Activated naive CD4-positive, alpha-beta T cell treated with anti-CD3 and anti-CD28 coated beads for 36 hours (primary cell): Measurements from ENCODE around the gene DOC2B. TPM values are rescaled to one million over a fixed set of nuclear protein-coding genes. Genes with fewer than 3 reads are reported as not detected.

Experiments
- CTCF ChIA-PET: fragments of 350-600 bp; sonication (Branson Sonifier 250); formaldehyde crosslinking; loops from one replicate; lab custom pipeline; 2021; ENCODE audit warnings: antibody characterized with exemption; lab: Charles Lee
- DNase-seq: peaks from one replicate; pipeline ENCODE4 v3.0.0-alpha.2; 2020
- H3K27ac Mint-ChIP-seq: one replicate; pipeline ENCODE4 v1.8.0; 2021; ENCODE audit warnings: mild to moderate bottlenecking, mixed read lengths
- H3K27me3 Mint-ChIP-seq: one replicate; pipeline ENCODE4 v1.8.0; 2021; ENCODE audit warnings: low read depth, mixed read lengths
- H3K36me3 Mint-ChIP-seq: one replicate; pipeline ENCODE4 v1.8.0; 2021; ENCODE audit warnings: low read depth, mixed read lengths
- H3K4me1 Mint-ChIP-seq: one replicate; pipeline ENCODE4 v1.8.0; 2021; ENCODE audit warnings: low read depth, mixed read lengths
- H3K4me3 Mint-ChIP-seq: one replicate; pipeline ENCODE4 v1.8.0; 2021; ENCODE audit warnings: mild to moderate bottlenecking, moderate library complexity, mixed read lengths
- H3K9me3 Mint-ChIP-seq: one replicate; pipeline ENCODE4 v1.8.0; 2021; ENCODE audit warnings: mixed read lengths
- intact Hi-C: fragments of 100-400 bp; cut with micrococcal nuclease; formaldehyde crosslinking; loops from one replicate; pipeline ENCODE4 v1.15.1; 2023
- total RNA-seq, 2 experiments: library from RNA; stranded (reverse); gene quantifications; one replicate each; pipeline ENCODE4 v1.2.3, GENCODE V29; 2021

DOC2B gene
- total RNA-seq, 2 experiments from 2014 or later = 0.14 TPM; not detected in 1

GRCh38 chr17:161481-161880 lies 20.0 kb downstream of the DOC2B start:
- CTCF ChIA-PET = no interaction called here
- Mint-ChIP-seq H3K4me3 (no peak overlapping the region), H3K4me1 (no peaks in the 10 kb centered on the region), H3K27me3 (no peaks in the 10 kb centered on the region), H3K9me3 (no peaks in the 10 kb centered on the region), H3K36me3 (no peaks in the 10 kb centered on the region), H3K27ac (no peak overlapping the region)
- no peak for DNase-seq
- intact Hi-C loops = no loop called here

GRCh38 chr17:160336-160735 lies 21.1 kb downstream of the DOC2B start:
- Mint-ChIP-seq H3K9me3 (no peaks in the 10 kb centered on the region), H3K36me3 (no peaks in the 10 kb centered on the region), H3K4me1 (no peaks in the 10 kb centered on the region), H3K4me3 (no peak overlapping the region), H3K27me3 (no peaks in the 10 kb centered on the region), H3K27ac (no peak overlapping the region)
- DNase-seq = no peak
- intact Hi-C loops = no loop called here
- CTCF ChIA-PET = no interaction called here

- no peaks in the 10 kb centered on the region for H3K27me3 Mint-ChIP-seq
- CTCF ChIA-PET = no interaction called here
- H3K27ac Mint-ChIP-seq = no peak overlapping the region
- no peak overlapping the region for H3K4me3 Mint-ChIP-seq
- no peak for DNase-seq
- no peaks in the 10 kb centered on the region for H3K9me3 Mint-ChIP-seq
- H3K4me1 Mint-ChIP-seq = no peaks in the 10 kb centered on the region
- H3K36me3 Mint-ChIP-seq = no peaks in the 10 kb centered on the region
- intact Hi-C loops = no loop called here
Observed at GRCh38 chr17:159609-160008, 21.8 kb downstream of the DOC2B start.

- H3K4me1 Mint-ChIP-seq = no peaks in the 10 kb centered on the region
- CTCF ChIA-PET = interaction anchor here (0.6 kb wide), 1 partner anchor 549 kb away, joined by 3 read pairs; no protein-coding TSS in a partner anchor
- intact Hi-C loops = no loop called here
- no peak for DNase-seq
- H3K4me3 Mint-ChIP-seq = no peak overlapping the region
- no peaks in the 10 kb centered on the region for H3K27me3 Mint-ChIP-seq
- no peaks in the 10 kb centered on the region for H3K36me3 Mint-ChIP-seq
- H3K9me3 Mint-ChIP-seq = no peaks in the 10 kb centered on the region
- H3K27ac Mint-ChIP-seq = no peak overlapping the region
Observed at GRCh38 chr17:158379-158778, 23.1 kb downstream of the DOC2B start.

GRCh38 chr17:157901-158300 lies 23.5 kb downstream of the DOC2B start:
- Mint-ChIP-seq H3K27ac (no peak overlapping the region), H3K4me1 (no peaks in the 10 kb centered on the region), H3K27me3 (no peaks in the 10 kb centered on the region), H3K36me3 (no peaks in the 10 kb centered on the region), H3K9me3 (no peaks in the 10 kb centered on the region), H3K4me3 (no peak overlapping the region)
- CTCF ChIA-PET = interaction anchor here (0.6 kb wide), 1 partner anchor 550 kb away, joined by 3 read pairs; no protein-coding TSS in a partner anchor
- intact Hi-C loops = no loop called here
- no peak for DNase-seq

- no peak overlapping the region for H3K27ac Mint-ChIP-seq
- no peaks in the 10 kb centered on the region for H3K36me3 Mint-ChIP-seq
- DNase-seq = no peak
Observed at GRCh38 chr17:156946-157345, 24.5 kb downstream of the DOC2B start.

GRCh38 chr17:156094-156621 lies 25.3 kb downstream of the DOC2B start:
- CTCF ChIA-PET = interaction anchor here (0.6 kb wide), 1 partner anchor 256 kb away, joined by 5 read pairs; no protein-coding TSS in a partner anchor
- intact Hi-C loops = no loop called here
- Mint-ChIP-seq H3K4me3 (no peak overlapping the region), H3K27me3 (no peaks in the 10 kb centered on the region), H3K9me3 (no peaks in the 10 kb centered on the region), H3K4me1 (no peaks in the 10 kb centered on the region), H3K27ac (no peak overlapping the region), H3K36me3 (no peaks in the 10 kb centered on the region)
- DNase-seq = no peak

More at GRCh38 chr17:156946-157345, 24.5 kb downstream of the DOC2B start:
- no peak overlapping the region for H3K4me3 Mint-ChIP-seq
- H3K27me3 Mint-ChIP-seq = no peaks in the 10 kb centered on the region
- no peaks in the 10 kb centered on the region for H3K9me3 Mint-ChIP-seq
- CTCF ChIA-PET = interaction anchor here (0.6 kb wide), 1 partner anchor 256 kb away, joined by 5 read pairs; no protein-coding TSS in a partner anchor
- intact Hi-C loops = no loop called here
- H3K4me1 Mint-ChIP-seq = no peaks in the 10 kb centered on the region

GRCh38 chr17:155576-155975 lies 25.9 kb downstream of the DOC2B start:
- DNase-seq = no peak
- intact Hi-C loops = no loop called here
- no peak overlapping the region for H3K27ac Mint-ChIP-seq
- no peaks in the 10 kb centered on the region for H3K4me1 Mint-ChIP-seq
- no peaks in the 10 kb centered on the region for H3K36me3 Mint-ChIP-seq
- CTCF ChIA-PET = no interaction called here
- no peak overlapping the region for H3K4me3 Mint-ChIP-seq
- no peaks in the 10 kb centered on the region for H3K27me3 Mint-ChIP-seq
- no peaks in the 10 kb centered on the region for H3K9me3 Mint-ChIP-seq

GRCh38 chr17:153851-154250 lies 27.6 kb downstream of the DOC2B start:
- H3K9me3 Mint-ChIP-seq = no peaks in the 10 kb centered on the region
- H3K4me1 Mint-ChIP-seq = no peaks in the 10 kb centered on the region
- CTCF ChIA-PET = no interaction called here
- no peak for DNase-seq
- H3K27ac Mint-ChIP-seq = no peak overlapping the region
- intact Hi-C loops = no loop called here
- no peaks in the 10 kb centered on the region for H3K27me3 Mint-ChIP-seq
- H3K36me3 Mint-ChIP-seq = no peaks in the 10 kb centered on the region
- H3K4me3 Mint-ChIP-seq = no peak overlapping the region

- Mint-ChIP-seq H3K27me3 (no peaks in the 10 kb centered on the region), H3K9me3 (no peaks in the 10 kb centered on the region), H3K4me1 (no peaks in the 10 kb centered on the region), H3K36me3 (no peaks in the 10 kb centered on the region), H3K4me3 (no peak overlapping the region), H3K27ac (no peak overlapping the region)
- DNase-seq = no peak
- intact Hi-C loops = no loop called here
- CTCF ChIA-PET = no interaction called here
Observed at GRCh38 chr17:152860-153420, 28.5 kb downstream of the DOC2B start.

GRCh38 chr17:151886-152859 lies 29.3 kb downstream of the DOC2B start:
- Mint-ChIP-seq H3K4me1 (no peaks in the 10 kb centered on the region), H3K27me3 (no peaks in the 10 kb centered on the region), H3K36me3 (no peaks in the 10 kb centered on the region), H3K27ac (no peak overlapping the region), H3K9me3 (no peaks in the 10 kb centered on the region), H3K4me3 (no peak overlapping the region)
- no peak for DNase-seq
- intact Hi-C loops = no loop called here
- CTCF ChIA-PET = interaction anchor here (0.6 kb wide), 1 partner anchor 546 kb away, joined by 3 read pairs; no protein-coding TSS in a partner anchor

- Mint-ChIP-seq H3K27ac (no peak overlapping the region), H3K36me3 (no peaks in the 10 kb centered on the region), H3K27me3 (no peaks in the 10 kb centered on the region), H3K4me1 (no peaks in the 10 kb centered on the region), H3K4me3 (no peak overlapping the region), H3K9me3 (no peaks in the 10 kb centered on the region)
- CTCF ChIA-PET = interaction anchor here (1.2 kb wide), 1 partner anchor 42 kb away, joined by 3 read pairs; no protein-coding TSS in a partner anchor
- DNase-seq = no peak
- intact Hi-C loops = no loop called here
Observed at GRCh38 chr17:151004-151403, 30.4 kb downstream of the DOC2B start.
